ENCODE data around the gene ABAT. TPM values are rescaled to one million over a fixed set of nuclear protein-coding genes. Genes with fewer than 3 reads are reported as not detected.

ABAT gene
- total RNA-seq, 1 experiment from 2014 or later: 4.7 TPM

DNA sequence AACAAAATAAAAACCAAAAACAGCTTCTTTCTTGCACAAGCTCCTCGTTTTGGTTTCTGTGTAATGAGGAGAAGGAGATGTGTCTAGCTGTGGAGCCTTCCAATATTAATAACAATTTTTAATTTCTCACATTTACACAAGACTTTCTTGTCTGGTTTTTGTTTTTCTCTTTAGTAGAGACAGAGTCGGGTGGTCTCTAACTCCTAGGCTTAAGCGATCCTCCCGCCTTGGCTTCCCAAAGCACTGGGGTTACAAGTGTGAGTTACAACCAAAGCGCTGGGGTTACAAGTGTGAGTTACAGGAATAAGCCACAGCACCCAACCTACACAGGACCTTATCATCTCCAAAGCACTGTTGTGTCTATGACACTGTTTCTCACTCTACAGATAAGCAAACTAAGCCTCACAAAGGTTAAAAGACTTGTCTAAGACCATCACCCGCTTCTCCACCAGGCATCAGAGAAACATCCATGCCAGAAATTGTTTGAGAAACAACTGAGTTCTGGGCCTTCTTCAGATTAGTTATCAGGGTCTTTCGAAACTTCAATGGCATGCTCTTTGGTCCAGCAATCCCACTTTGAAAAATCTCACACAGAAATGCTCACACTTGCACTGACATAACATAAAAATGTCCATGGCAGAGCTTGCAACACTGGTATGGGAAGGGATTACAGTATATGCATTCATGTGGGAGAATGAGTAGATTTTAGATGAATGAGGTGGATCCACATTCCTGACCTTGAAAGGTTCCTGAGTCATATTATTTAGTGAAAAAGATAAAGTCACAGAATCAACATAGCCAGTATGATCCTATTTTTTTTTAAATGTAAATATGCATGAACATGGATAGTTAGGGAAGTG, 3.9 kb downstream of the ABAT start:
- ChIA-PET RAD21 (ENCODE audit: low non-redundant PET in 1 of 2, low total read pairs in 2 of 2, uncharacterized antibody in 2 of 2, unreplicated experiment in 2 of 2) (no interaction called here), CTCF (no interaction called here), POLR2A (no interaction called here)
- Histone ChIP-seq H3K79me2 (ENCODE audit: insufficient read depth, low read length) (no peaks in the 10 kb centered on the region), H2AFZ (ENCODE audit: low read depth, low read length, poor library complexity, severe bottlenecking) (no peak overlapping the region), H3K36me3 (ENCODE audit: control insufficient read depth in 1 of 2, insufficient read depth in 2 of 2, low read length in 2 of 2) (no peaks in the 10 kb centered on the region), H3K27ac (ENCODE audit: low read depth, low read length) (no peak overlapping the region), H3K4me2 (ENCODE audit: low read length) (peak overlapping the region; percentile 15; the same call in 1 of the 2 replicates), H4K20me1 (ENCODE audit: insufficient read depth) (no peaks in the 10 kb centered on the region), H3K9me2 (ENCODE audit: insufficient read depth) (no peaks in the 10 kb centered on the region), H3K9me3 (ENCODE audit: control insufficient read depth in 1 of 2, insufficient read depth in 1 of 2, low read depth in 1 of 2, low read length in 2 of 2) (no peaks in the 10 kb centered on the region; a peak in 1 of 4 replicates), H3K4me1 (ENCODE audit: control insufficient read depth in 1 of 2, insufficient read depth in 2 of 2, low read length in 2 of 2) (peaks cover 8 to 43% of the 10 kb centered on the region in 2 experiments; a peak in 3 of 4 replicates), H3K4me3 (replicated peaks in 1 of 2; ENCODE audit: low read depth in 1 of 2, low read length in 2 of 2) (no peak overlapping the region), H3K27me3 (ENCODE audit: insufficient read depth, low read length) (no peaks in the 10 kb centered on the region), H3K9ac (ENCODE audit: low read length) (no peak overlapping the region)
- no peak for ATAC-seq
- BruUV-seq (replicated peaks): no TSS peak
- DNase-seq (ENCODE audit: low read depth, low spot score): no peak
- TF ChIP-seq, protein P1, sequence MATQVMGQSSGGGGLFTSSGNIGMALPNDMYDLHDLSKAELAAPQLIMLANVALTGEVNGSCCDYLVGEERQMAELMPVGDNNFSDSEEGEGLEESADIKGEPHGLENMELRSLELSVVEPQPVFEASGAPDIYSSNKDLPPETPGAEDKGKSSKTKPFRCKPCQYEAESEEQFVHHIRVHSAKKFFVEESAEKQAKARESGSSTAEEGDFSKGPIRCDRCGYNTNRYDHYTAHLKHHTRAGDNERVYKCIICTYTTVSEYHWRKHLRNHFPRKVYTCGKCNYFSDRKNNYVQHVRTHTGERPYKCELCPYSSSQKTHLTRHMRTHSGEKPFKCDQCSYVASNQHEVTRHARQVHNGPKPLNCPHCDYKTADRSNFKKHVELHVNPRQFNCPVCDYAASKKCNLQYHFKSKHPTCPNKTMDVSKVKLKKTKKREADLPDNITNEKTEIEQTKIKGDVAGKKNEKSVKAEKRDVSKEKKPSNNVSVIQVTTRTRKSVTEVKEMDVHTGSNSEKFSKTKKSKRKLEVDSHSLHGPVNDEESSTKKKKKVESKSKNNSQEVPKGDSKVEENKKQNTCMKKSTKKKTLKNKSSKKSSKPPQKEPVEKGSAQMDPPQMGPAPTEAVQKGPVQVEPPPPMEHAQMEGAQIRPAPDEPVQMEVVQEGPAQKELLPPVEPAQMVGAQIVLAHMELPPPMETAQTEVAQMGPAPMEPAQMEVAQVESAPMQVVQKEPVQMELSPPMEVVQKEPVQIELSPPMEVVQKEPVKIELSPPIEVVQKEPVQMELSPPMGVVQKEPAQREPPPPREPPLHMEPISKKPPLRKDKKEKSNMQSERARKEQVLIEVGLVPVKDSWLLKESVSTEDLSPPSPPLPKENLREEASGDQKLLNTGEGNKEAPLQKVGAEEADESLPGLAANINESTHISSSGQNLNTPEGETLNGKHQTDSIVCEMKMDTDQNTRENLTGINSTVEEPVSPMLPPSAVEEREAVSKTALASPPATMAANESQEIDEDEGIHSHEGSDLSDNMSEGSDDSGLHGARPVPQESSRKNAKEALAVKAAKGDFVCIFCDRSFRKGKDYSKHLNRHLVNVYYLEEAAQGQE (IDR thresholded peaks at IDR 0.05; ENCODE audit: low read depth): no peak
- no peak for TF ChIP-seq EGR1 (IDR thresholded peaks at IDR 0.05; ENCODE audit: low read depth)
- TF ChIP-seq, protein P2, sequence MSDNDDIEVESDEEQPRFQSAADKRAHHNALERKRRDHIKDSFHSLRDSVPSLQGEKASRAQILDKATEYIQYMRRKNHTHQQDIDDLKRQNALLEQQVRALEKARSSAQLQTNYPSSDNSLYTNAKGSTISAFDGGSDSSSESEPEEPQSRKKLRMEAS (IDR thresholded peaks at IDR 0.05): no peak
- no peak for TF ChIP-seq POLR2AphosphoS5 (IDR thresholded peaks at IDR 0.05; ENCODE audit: low read depth, low read length)
- no peak for TF ChIP-seq SRF (IDR thresholded peaks at IDR 0.05; ENCODE audit: low read depth)
- TF ChIP-seq CEBPB (IDR thresholded peaks at IDR 0.05; ENCODE audit: low read depth): no peak
- intact Hi-C loops (cut with micrococcal nuclease): no loop called here
